HS-5 (cell line): ENCODE measurements around the gene PRR14L.

ENCODE experiments used
- DNase-seq: peaks from one replicate; pipeline ENCODE4 v3.0.0-alpha.2; 2012; ENCODE audit warnings: low read depth

The PRR14L gene

DNA sequence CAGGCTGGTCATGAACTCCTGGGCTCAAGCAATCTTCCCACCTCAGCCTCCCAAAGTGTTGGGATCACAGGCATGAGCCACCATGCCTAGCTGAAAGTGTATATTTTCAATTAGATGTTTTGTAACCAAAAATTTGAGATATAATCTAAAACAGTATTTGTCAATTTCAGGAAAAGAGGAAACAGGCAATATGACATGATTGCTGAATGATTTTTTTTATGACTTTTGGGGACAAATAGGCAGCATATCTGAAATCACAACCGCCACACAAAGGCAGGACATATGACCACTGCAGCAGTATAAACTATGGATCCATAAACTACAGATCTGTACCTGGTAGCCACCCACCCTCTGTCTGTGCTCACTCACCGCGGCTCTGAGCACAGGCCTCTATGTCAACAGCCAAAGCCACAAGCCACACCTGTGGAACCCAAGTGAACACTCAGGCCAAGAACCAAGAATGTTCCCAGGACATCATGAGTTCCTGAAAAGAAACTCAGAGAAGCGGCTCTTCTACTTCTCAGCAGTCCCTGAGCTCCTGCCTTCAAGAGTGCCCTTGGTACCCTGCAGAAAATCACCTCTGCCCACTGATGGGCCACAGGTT lies 110.4 kb downstream of the PRR14L start:
- no peak for DNase-seq

GRCh38 chr22:31637891-31638618 lies 111.9 kb downstream of the PRR14L start:
- DNase-seq = no peak

DNA sequence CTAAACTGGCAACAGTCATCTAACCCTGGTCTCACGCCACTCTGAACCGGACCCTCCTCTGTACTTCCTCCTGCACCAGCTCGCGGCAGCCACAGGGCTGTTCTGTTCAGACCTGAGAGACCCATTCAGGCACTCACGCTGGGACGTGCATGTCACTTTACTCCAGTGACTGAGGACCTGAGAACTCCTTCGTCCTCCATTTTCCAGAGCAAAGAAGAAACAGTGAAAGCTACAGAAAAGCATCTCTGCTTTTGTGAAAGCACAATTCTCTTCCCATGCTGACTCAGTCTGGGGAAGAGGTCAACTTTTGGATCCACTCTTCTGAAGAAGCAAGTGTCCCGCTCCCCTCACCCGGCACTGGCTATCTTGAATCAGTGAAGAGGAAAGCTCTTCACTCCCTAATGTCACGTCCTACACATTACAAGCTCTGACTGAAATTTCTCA lies 112.5 kb downstream of the PRR14L start:
- no peak for DNase-seq

DNA sequence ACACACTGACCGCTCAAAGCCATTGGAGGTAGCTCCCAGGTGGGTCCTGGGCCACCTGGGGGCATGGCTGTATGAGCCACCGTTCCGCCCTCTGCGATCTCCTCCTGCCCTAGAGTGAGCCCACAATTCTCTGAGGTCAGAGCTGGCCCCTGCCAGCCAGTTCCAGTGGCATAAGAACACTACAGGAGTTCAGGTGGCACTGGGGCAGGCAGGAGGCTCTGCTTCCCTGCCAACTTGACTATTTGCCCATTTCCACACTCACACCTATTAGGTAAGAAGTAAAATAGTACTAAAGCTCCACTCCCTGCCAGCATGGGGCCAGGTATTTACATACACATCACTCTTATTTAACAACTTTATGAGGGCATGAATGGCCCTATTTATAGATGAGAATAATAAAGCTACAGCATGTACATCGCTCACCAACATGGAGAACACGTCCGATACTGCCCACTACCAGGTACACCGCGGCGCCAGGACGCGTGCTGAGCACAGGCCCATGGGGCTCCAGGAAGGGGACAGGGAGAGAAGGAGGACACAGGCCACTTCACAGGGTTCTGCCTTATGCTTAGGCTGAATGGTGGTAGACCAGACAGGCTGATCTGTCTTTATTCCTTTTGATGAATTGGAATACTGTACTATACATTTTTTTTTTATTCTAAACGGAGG lies 114.2 kb downstream of the PRR14L start:
- DNase-seq = no peak

GRCh38 chr22:31631436-31631835 lies 118.5 kb downstream of the PRR14L start:
- no peak for DNase-seq
